Measurements from ENCODE around the gene NELL1. TPM values are rescaled to one million over a fixed set of nuclear protein-coding genes. Genes with fewer than 3 reads are reported as not detected.

NELL1 gene
- total RNA-seq, 1 donor from 2014 or later = 0.45 TPM

GRCh38 chr11:21113876-21114275 is 444.5 kb downstream of the NELL1 start:
- H3K79me2 ChIP-seq (ENCODE audit: insufficient read depth, low read length) = no peaks in the 10 kb centered on the region
- TF ChIP-seq EZH2 (IDR thresholded peaks at IDR 0.05; ENCODE audit: insufficient read depth, low read length) (no peak), CTCF (IDR thresholded peaks at IDR 0.05; ENCODE audit: insufficient read depth, low read depth, low read length) (no peak)
- H3K4me2 ChIP-seq (ENCODE audit: low read length) = no peak overlapping the region
- no peak overlapping the region for H2AFZ ChIP-seq (ENCODE audit: low read depth, low read length)
- H3K4me3 ChIP-seq (ENCODE audit: insufficient read depth, low read depth, low read length) = no peak overlapping the region
- no peaks in the 10 kb centered on the region for H3K9me3 Mint-ChIP-seq (ENCODE audit: unreplicated experiment)
- no peaks in the 10 kb centered on the region for H3K27me3 Mint-ChIP-seq (ENCODE audit: low read depth, unreplicated experiment)
- peaks cover 1% of the 10 kb centered on the region for H3K36me3 Mint-ChIP-seq (ENCODE audit: low read depth, unreplicated experiment)
- H3K9me3 ChIP-seq (ENCODE audit: insufficient read depth, low read depth, low read length) = peaks cover 3% of the 10 kb centered on the region
- no peaks in the 10 kb centered on the region for H3K4me1 Mint-ChIP-seq (ENCODE audit: low read depth, unreplicated experiment)
- DNase-seq (ENCODE audit: low read depth) (no peak), FAIRE-seq (no peak)
- H3K9ac ChIP-seq (ENCODE audit: low read length) = no peak overlapping the region
- H3K27ac Mint-ChIP-seq (ENCODE audit: unreplicated experiment) = no peak overlapping the region
- no peaks in the 10 kb centered on the region for H3K27me3 ChIP-seq (ENCODE audit: insufficient read depth, low read length)
- H3K36me3 ChIP-seq (ENCODE audit: insufficient read depth, low read length) = no peaks in the 10 kb centered on the region
- H3K4me1 ChIP-seq (ENCODE audit: insufficient read depth, low read length) = no peaks in the 10 kb centered on the region
- H3K4me3 Mint-ChIP-seq (ENCODE audit: unreplicated experiment) = no peak overlapping the region
- no peaks in the 10 kb centered on the region for H4K20me1 ChIP-seq (ENCODE audit: insufficient read depth, low read length)
- no peak overlapping the region for H3K27ac ChIP-seq (ENCODE audit: low read depth, low read length)

GRCh38 chr11:21116009-21116408 is 446.6 kb downstream of the NELL1 start:
- Mint-ChIP-seq H3K4me3 (ENCODE audit: unreplicated experiment) (no peak overlapping the region), H3K27ac (ENCODE audit: unreplicated experiment) (no peak overlapping the region), H3K9me3 (ENCODE audit: unreplicated experiment) (no peaks in the 10 kb centered on the region), H3K4me1 (ENCODE audit: low read depth, unreplicated experiment) (no peaks in the 10 kb centered on the region), H3K27me3 (ENCODE audit: low read depth, unreplicated experiment) (no peaks in the 10 kb centered on the region), H3K36me3 (ENCODE audit: low read depth, unreplicated experiment) (peaks cover 1% of the 10 kb centered on the region)
- Histone ChIP-seq H3K9me3 (ENCODE audit: insufficient read depth, low read depth, low read length) (peaks cover 3% of the 10 kb centered on the region), H3K4me2 (ENCODE audit: low read length) (no peak overlapping the region), H3K36me3 (ENCODE audit: insufficient read depth, low read length) (no peaks in the 10 kb centered on the region), H2AFZ (ENCODE audit: low read depth, low read length) (no peak overlapping the region), H3K9ac (ENCODE audit: low read length) (no peak overlapping the region), H3K27me3 (ENCODE audit: insufficient read depth, low read length) (no peaks in the 10 kb centered on the region), H3K4me1 (ENCODE audit: insufficient read depth, low read length) (no peaks in the 10 kb centered on the region), H4K20me1 (ENCODE audit: insufficient read depth, low read length) (no peaks in the 10 kb centered on the region), H3K27ac (ENCODE audit: low read depth, low read length) (no peak overlapping the region), H3K4me3 (ENCODE audit: insufficient read depth, low read depth, low read length) (no peak overlapping the region), H3K79me2 (ENCODE audit: insufficient read depth, low read length) (no peaks in the 10 kb centered on the region)
- FAIRE-seq (no peak), DNase-seq (ENCODE audit: low read depth) (no peak)
- no peak for TF ChIP-seq EZH2 (IDR thresholded peaks at IDR 0.05; ENCODE audit: insufficient read depth, low read length)
- TF ChIP-seq CTCF (IDR thresholded peaks at IDR 0.05; ENCODE audit: insufficient read depth, low read depth, low read length) = no peak

GRCh38 chr11:21119411-21119810 is 450.0 kb downstream of the NELL1 start:
- H3K4me3 Mint-ChIP-seq (ENCODE audit: unreplicated experiment) = no peak overlapping the region
- H3K27ac Mint-ChIP-seq (ENCODE audit: unreplicated experiment) = no peak overlapping the region
- DNase-seq (ENCODE audit: low read depth) (no peak), FAIRE-seq (no peak)
- Histone ChIP-seq H3K79me2 (ENCODE audit: insufficient read depth, low read length) (no peaks in the 10 kb centered on the region), H2AFZ (ENCODE audit: low read depth, low read length) (no peak overlapping the region), H3K4me3 (ENCODE audit: insufficient read depth, low read depth, low read length) (no peak overlapping the region), H4K20me1 (ENCODE audit: insufficient read depth, low read length) (no peaks in the 10 kb centered on the region), H3K27ac (ENCODE audit: low read depth, low read length) (no peak overlapping the region), H3K36me3 (ENCODE audit: insufficient read depth, low read length) (no peaks in the 10 kb centered on the region), H3K4me2 (ENCODE audit: low read length) (no peak overlapping the region), H3K4me1 (ENCODE audit: insufficient read depth, low read length) (no peaks in the 10 kb centered on the region), H3K9me3 (ENCODE audit: insufficient read depth, low read depth, low read length) (peaks cover 3% of the 10 kb centered on the region), H3K27me3 (ENCODE audit: insufficient read depth, low read length) (no peaks in the 10 kb centered on the region), H3K9ac (ENCODE audit: low read length) (no peak overlapping the region)
- TF ChIP-seq CTCF (IDR thresholded peaks at IDR 0.05; ENCODE audit: insufficient read depth, low read depth, low read length) (no peak), EZH2 (IDR thresholded peaks at IDR 0.05; ENCODE audit: insufficient read depth, low read length) (no peak)
- no peaks in the 10 kb centered on the region for H3K36me3 Mint-ChIP-seq (ENCODE audit: low read depth, unreplicated experiment)
- no peaks in the 10 kb centered on the region for H3K4me1 Mint-ChIP-seq (ENCODE audit: low read depth, unreplicated experiment)
- H3K27me3 Mint-ChIP-seq (ENCODE audit: low read depth, unreplicated experiment) = no peaks in the 10 kb centered on the region
- H3K9me3 Mint-ChIP-seq (ENCODE audit: unreplicated experiment) = no peaks in the 10 kb centered on the region

All from astrocyte (in vitro differentiated cells and primary cell).